NCI-H2029 (cell line): ENCODE measurements around the gene CBFA2T3.
"Not testable (repeated sequence)": the region's sequence is repeated elsewhere in the genome, so short reads cannot be mapped to it uniquely, and the experiment has no call there.

Experiments
- DNase-seq: peaks from one replicate; lab custom pipeline; 2025; lab: John Stamatoyannopoulos, UW

CBFA2T3 gene

DNA sequence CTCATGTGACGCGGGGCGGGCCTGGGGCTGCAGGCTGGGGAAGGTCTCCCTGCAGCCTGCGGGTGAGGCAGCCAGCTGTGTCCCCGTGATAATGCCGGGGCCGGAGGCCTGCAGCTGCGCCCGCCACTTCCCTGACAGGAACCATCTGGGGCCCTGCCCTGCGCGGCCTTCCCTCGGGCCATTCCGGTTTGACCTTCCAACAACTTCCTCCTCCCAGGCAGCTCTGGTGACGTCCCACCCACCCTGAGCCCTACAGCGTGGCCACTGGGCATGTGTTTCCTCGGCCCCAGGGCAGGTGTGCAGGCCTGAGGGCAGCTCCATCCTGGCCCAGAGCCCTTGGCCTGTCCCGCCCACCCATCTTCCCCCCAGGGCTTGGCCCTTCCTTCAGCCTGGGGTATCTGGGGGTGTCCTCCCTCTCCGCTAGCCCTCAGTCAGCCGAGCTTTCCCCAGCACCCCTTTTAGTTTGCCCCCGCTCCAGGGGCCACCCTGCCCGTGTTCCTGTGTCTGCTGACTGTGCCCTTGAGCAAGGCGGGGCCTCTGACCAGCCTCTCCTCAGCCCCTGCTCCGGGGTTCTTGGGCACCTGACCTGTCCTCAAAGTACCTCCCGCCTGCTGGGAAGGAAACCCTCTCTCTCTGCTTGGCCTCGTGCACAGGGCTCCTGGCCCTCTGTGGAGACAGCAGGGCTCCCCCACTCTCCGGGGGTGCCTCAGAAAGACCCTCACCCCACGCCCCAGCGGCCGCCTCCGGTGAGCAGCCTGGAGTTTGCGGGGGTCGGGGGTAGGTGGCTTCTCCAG is at the start of gene CBFA2T3:
TSS of gene CBFA2T3 (minus strand) at position 190 of the 794 bp plus-strand sequence. CDS start 400 bp downstream, outside the sequence.
- no peak for DNase-seq

GRCh38 chr16:89026121-89026612 is 49.2 kb upstream of the CBFA2T3 start:
- no peak for DNase-seq

GRCh38 chr16:89025636-89026035 is 48.6 kb upstream of the CBFA2T3 start:
- no peak for DNase-seq

GRCh38 chr16:89024546-89025060 is 47.6 kb upstream of the CBFA2T3 start:
- no peak for DNase-seq

GRCh38 chr16:89023621-89024511 is 46.9 kb upstream of the CBFA2T3 start:
- no peak for DNase-seq

GRCh38 chr16:89023151-89023551 is 46.1 kb upstream of the CBFA2T3 start:
- no peak for DNase-seq

- no peak for DNase-seq
These were observed 45.2 kb upstream of the CBFA2T3 start for GRCh38 chr16:89022051-89022836.

DNA sequence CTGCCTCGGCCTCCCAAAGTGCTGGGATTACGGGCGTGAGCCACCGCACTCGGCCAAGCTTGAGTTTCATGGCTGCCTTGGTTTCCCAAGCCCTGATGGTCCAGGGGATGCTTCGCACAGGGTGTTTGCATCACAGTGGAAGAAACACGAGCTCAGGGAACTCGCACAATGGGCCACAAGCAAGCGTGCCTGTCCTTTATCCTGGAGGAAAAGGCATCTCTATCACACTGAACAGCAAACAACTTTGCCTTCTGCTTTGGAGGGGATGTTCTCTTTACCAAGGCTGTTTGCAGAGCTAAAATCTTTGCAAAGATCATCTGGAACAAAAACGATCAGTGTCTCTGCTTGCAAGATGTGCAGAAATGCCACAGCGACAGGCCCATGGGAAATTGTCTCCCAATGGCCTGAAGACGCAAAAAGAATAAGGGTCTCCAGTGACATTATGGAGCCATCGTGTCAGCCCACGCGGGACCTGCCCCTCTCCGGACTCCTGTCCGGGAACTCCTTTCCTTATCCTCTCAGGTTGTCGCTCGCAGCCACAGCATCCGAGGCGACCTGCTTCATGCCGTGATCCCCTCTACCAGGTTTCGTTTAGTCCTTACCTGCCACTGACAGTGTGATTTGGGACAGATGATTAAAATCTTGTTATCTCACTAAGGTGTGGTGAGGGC is 44.1 kb upstream of the CBFA2T3 start:
- no peak for DNase-seq

- DNase-seq = no peak
These were observed 43.3 kb upstream of the CBFA2T3 start for GRCh38 chr16:89020068-89020924.

DNA sequence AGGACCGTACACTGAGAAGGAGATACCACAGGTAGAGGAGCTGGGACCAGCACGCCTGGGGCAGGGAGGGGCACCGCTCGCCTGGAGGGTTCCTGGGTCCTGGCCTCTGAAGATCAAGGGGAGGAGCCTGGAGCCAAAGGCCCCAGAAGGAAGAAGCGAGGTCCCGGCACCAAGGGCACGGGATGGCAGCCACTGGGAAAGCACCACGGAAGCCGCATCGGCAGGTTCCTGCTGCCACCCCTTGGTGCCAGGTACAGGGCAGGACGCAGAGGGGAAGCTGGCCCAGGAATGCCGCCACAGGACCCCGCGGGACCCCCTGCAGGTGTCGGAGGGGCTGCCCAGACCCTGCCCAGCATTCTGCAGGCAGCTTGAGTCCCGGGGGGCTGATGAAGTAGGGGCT is 42.5 kb upstream of the CBFA2T3 start:
- no peak for DNase-seq

GRCh38 chr16:89018282-89019158 is 41.5 kb upstream of the CBFA2T3 start:
- DNase-seq = no peak

DNA sequence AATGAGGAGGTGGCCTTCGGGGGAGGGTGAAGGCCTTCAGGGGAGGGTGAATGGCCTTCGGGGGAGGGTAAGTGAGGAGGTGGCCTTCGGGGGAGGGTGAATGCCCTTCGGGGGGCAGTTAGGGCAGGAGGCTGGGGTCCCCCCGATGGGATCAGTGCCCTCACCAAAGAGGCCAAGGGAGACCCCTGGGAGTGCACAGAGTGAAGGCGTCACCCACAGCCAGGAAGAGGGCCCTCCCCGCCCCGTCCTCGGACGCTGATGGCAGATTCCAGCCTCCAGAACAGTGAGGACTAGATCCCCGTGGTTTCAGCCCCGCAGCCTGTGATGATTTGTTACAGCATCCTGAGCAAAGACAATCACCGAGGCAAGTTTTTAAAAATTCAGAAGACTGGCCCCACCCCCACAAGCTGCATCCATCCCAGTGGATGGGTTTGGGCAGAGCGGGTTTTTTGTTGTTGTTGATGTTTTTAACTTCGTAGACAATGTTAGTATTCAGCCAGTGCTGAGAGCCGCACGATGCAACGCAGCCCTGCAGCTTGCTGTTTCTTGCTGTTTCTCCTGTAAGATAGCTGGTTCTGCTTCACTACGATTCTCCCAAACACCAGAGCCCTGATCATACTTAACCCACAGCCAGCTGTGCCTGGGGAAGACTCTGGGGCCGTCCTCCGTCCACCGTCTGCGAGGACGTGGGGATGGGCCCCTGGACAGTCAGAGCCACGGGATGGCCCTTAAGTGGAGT is 40.7 kb upstream of the CBFA2T3 start:
- no peak for DNase-seq

DNA sequence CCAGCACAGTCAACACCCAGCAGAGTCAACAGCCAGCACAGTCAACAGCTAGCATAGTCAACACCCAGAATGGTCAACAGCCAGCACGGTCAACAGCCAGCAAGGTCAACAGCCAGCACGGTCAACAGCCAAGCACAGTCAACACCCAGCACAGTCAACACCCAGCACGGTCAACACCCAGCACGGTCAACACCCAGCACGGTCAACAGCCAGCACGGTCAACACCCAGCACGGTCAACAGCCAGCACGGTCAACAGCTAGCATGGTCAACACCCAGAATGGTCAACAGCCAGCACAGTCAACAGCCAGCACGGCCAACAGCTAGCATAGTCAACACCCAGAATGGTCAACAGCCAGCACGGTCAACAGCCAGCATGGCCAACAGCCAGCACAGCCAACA is 39.6 kb upstream of the CBFA2T3 start:
- DNase-seq = not testable (repeated sequence)

DNA sequence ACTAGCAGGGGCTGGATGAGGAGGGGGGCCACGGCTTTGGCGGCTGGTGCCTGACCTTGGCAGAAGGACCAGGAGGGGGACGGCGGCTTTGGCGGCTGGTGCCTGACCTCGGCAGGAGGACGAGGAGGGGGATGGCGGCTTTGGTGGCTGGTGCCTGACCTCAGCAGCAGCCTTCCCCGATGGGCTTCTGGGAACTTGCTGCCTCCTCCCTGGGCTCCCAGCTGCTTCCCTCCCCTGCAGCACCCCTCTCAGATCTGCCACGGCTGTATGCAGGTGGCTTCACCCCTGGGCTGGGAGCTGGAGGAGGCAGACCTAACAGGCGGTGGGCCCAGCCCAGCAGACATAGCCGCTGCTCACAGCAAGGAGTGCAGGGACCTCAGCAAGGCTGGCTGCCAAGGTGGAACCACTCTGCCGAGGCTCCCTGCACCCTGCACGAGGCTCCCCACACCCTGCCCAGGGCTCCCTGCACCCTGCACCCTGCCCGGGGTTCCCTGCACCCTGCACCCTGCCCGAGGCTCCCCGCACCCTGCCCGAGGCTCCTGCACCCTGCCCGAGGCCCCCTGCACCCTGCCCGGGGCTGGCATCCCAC is 38.4 kb upstream of the CBFA2T3 start:
- no peak for DNase-seq

DNA sequence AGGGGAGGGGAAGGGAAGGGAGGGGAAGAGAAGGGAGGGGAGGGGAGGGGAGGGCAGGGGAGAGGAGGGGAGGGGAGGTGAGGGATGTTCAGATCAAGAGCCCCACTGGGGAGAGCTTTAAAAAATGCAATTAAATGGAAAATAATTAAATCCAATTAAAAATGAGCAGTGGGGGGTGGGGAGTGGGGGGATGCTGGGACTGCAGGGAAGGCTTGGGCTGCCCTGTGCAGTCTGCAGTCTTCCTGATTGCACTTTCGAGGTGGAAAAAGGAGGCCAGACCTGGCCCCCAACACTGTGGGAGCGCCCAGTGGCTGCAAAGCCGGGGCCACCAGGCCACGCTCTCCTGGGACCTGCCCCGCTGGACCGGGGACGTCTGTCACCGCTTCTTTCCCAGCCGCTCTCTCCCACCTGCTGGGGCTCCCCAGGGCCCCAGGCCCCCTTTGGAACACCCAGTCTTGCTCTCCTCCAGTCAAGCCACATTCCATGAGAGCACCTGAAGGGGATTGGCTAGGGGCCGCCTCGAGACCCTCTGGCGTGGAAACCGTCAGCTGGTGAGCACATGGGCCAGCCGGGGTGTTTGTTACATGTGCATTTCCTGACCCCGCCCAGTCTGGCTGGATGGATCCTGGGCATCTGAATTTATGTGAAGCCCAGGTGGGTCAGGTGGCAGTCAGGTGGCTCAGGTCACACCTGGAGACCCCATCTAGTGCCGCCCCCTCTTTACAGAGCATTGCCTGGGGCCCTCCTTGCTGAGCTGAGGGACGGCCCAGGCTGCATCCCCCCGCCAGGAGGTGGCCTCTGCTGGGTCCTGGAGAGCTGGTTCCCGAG is 37.6 kb upstream of the CBFA2T3 start:
- DNase-seq = no peak

GRCh38 chr16:89013692-89014402 is 36.8 kb upstream of the CBFA2T3 start:
- no peak for DNase-seq

GRCh38 chr16:89013111-89013510 is 36.1 kb upstream of the CBFA2T3 start:
- no peak for DNase-seq
